Activated naive CD4-positive, alpha-beta T cell treated with anti-CD3 and anti-CD28 coated beads, Interleukin-2, amount 50 U/mL, for 72 hours (primary cell): ENCODE data around the gene SLCO1C1. TPM values are rescaled to one million over a fixed set of nuclear protein-coding genes. Genes with fewer than 3 reads are reported as not detected.
"Not testable (repeated sequence)": the region's sequence is repeated elsewhere in the genome, so short reads cannot be mapped to it uniquely, and the experiment has no call there.

Experiments used
- ATAC-seq, 2 donors: fragments of 150-1000 bp; cut with Tn5 transposase; 2 replicates each; pipeline ENCODE4 v1.10.0; 2021; ENCODE audit warnings: mild to moderate bottlenecking in 2 of 2, moderate library complexity in 2 of 2
- DNase-seq, 2 donors: peaks; one replicate each; pipeline ENCODE4 v3.0.0; 2021 to 2022; ENCODE audit warnings: low spot score in 2 of 2
- H3K27ac Mint-ChIP-seq, 2 donors: one replicate each; pipeline ENCODE4 v1.8.0; 2022; ENCODE audit warnings: mild to moderate bottlenecking in 2 of 2, mixed read lengths in 2 of 2
- H3K36me3 Mint-ChIP-seq, 2 donors: one replicate each; pipeline ENCODE4 v1.8.0; 2022; ENCODE audit warnings: mixed read lengths in 2 of 2
- H3K9me3 Mint-ChIP-seq, 2 donors: one replicate each; pipeline ENCODE4 v1.8.0; 2022; ENCODE audit warnings: mixed read lengths in 2 of 2
- total RNA-seq, 2 donors: library from RNA; stranded (reverse); gene quantifications; one replicate each; pipeline ENCODE4 v1.2.3, GENCODE V29; 2022

SLCO1C1 gene
- total RNA-seq, 2 donors from 2014 or later, result not detected

DNA sequence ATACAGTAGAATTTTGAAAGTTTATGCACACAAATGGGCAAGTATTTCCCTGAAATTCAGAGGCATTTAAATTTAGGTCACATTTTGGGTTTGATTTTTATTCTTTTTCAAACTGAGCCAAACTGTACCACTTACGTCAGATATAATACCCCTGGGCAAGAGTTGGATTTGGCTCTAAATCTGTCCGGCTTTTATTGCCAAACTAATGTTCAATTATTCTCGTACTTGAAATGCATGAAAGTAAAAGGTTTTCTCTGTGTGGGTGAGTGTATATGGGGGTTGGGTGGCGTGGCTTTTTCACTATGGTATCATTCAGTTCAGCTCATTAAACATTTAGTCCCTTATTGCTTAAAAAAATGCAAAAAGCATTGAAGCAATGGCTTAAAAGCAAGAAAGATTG lies 55.9 kb downstream of the SLCO1C1 start:
- no peaks in the 10 kb centered on the region for H3K36me3 Mint-ChIP-seq
- ATAC-seq (no peak), DNase-seq (no peak)
- no peak overlapping the region for H3K27ac Mint-ChIP-seq
- H3K9me3 Mint-ChIP-seq, result peaks cover 8 to 10% of the 10 kb centered on the region in 2 donors

DNA sequence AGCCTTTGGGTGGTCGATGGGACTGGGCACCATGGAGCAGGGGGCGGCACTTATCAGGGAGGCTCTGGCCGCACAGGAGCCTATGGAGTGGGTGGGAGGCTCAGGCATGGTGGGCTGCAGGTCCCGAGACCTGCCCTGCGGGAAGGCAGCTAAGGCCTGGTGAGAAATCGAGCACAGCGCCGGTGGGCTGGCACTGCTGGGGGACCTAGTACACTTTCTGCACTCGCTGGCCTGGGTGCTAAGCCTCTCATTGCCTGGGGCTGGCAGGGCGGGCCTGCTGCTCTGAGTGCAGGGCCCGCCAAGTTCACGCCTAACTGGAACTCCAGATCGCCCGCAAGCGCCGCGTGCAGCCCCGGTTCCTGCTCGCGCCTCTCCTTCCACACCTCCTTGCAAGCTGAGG lies 82.3 kb downstream of the SLCO1C1 start:
- Mint-ChIP-seq H3K9me3 (peaks cover 0 to 12% of the 10 kb centered on the region in 2 donors), H3K36me3 (no peaks in the 10 kb centered on the region), H3K27ac (no peak overlapping the region)
- DNase-seq, result no peak
- no peak for ATAC-seq

DNA sequence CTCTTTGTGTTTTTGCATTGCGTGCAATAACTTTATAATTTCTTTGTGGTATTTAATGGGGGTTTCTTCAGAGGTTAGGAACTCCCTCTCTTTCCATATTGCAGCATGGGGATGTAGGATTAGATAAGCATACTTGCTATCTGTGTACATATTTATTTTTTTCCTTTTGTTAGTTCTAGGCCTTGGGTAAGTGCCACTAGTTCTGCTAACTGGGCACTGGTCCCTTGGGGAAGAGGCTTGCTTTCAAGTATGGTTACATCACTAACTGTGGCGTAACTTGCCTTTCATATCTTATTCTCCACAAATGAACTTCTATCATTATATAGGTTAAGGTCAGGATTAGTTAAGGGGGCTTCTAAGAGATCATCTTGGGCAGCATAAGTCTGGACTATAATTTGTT lies 83.8 kb downstream of the SLCO1C1 start:
- ATAC-seq, result no peak
- no peaks in the 10 kb centered on the region for H3K36me3 Mint-ChIP-seq

DNA sequence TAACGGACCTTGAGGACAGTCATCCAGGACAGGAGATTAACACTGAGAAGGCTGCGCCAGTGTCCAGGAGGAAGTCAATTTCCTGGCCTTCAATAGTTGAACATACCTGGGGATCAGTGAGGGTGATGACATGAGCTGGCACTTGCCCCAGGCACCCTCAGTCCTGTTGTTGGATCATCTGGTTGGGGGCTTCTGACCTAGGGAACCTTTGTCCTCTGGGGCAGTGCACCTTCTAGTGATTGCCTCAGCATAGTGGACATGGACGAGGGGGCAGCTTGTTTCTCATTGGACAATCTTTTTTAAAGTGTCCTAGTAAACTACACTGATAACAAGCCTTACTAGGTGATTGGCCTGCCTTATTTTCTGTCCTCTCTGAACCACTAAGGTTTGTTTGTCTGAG lies 84.8 kb downstream of the SLCO1C1 start:
- peaks cover 0 to 12% of the 10 kb centered on the region in 2 donors for H3K9me3 Mint-ChIP-seq
- ATAC-seq, result not testable (repeated sequence)

More for the DNA sequence above, 83.8 kb downstream of the SLCO1C1 start:
- peaks cover 0 to 12% of the 10 kb centered on the region in 2 donors for H3K9me3 Mint-ChIP-seq
- DNase-seq, result no peak
- no peak overlapping the region for H3K27ac Mint-ChIP-seq

DNA sequence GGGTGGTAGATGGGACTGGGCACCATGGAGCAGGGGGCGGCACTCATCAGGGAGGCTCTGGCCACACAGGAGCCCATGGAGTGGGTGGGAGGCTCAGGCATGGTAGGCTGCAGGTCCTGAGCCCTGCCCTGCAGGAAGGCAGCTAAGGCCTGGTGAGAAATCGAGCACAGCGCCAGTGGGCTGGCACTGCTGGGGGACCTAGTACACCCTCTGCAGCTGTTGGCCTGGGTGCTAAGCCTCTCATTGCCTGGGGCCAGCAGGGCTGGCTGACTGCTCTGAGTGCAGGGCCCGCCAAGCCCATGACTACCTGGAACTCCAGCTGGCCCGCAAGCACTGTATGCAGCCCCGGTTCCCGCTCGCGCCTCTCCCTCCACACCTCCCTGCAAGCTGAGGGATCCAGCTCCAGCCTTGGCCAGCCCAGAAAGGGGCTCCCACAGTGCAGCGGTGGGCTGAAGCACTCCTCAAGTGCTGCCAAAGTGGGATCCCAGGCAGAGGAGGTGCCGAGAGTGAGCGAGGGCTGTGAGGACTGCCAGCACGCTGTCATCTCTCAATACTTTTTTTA lies 88.7 kb downstream of the SLCO1C1 start:
- ATAC-seq, H3K9me3 Mint-ChIP-seq, H3K36me3 Mint-ChIP-seq, H3K27ac Mint-ChIP-seq, DNase-seq: not testable (repeated sequence)

More for the DNA sequence above, 84.8 kb downstream of the SLCO1C1 start:
- not testable (repeated sequence) for H3K27ac Mint-ChIP-seq, DNase-seq, H3K36me3 Mint-ChIP-seq

DNA sequence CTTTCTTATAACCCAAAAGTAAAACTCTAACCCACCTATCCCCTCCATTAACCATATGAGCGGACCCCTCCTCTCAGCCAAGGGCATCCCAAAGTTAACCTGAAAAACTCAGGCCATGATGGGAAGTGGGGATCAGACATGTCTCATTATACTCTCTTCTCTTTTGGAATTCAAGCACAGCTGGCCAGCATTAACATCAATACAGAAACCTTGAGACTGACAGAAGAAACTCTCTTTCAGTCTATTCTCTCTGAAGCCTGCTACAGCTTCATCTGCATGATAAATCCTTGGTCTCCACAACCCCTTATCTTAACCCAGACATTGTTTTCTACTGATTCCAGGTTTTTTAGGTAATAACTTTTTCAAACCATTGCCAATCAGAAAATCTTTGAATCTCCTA lies 97.8 kb downstream of the SLCO1C1 start:
- ATAC-seq, result no peak
- no peak for DNase-seq
- Mint-ChIP-seq H3K36me3 (no peaks in the 10 kb centered on the region), H3K27ac (no peak overlapping the region), H3K9me3 (peaks cover 8 to 10% of the 10 kb centered on the region in 2 donors)

DNA sequence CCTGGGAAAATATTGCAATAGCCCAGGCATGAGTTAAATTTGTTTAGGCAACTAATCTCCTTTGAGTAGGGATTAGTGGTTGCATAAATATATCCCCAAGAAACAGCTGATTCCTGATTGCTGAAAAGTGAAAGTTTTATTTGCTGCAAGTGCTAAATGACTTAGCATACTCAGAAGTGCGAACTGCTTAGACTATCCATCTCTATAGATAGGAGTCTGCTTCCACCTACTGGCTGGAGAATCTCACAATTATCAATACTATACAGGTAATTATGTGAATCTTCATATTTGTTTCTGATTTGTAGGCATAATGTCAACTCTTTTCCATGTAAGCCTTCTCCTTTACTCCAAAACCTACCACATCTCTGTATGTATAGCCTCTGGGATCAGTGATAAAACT lies 103.4 kb downstream of the SLCO1C1 start:
- no peak for ATAC-seq
- no peak for DNase-seq
- H3K36me3 Mint-ChIP-seq, result no peaks in the 10 kb centered on the region

DNA sequence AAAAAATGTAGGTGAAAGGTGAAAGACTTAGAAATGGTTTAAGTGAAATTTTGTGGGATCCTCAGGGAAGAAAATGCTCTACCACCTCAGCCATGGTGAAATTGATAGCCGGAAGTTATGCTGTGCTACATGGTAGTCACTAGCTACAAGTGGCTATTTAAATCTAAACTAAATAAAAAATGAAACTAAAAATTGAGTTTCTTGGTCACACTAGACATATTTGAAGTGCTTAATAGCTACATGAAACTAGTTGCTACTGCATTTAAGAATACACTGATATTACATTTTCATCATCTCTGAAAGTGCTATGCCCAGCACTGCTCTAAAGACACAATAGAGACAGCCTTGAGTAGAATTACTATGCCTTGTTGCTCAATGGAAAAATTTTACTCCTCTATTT lies 105.0 kb downstream of the SLCO1C1 start:
- no peaks in the 10 kb centered on the region for H3K36me3 Mint-ChIP-seq
- no peaks in the 10 kb centered on the region for H3K9me3 Mint-ChIP-seq
- DNase-seq, result no peak
- no peak for ATAC-seq
- H3K27ac Mint-ChIP-seq, result no peak overlapping the region

More for the DNA sequence above, 103.4 kb downstream of the SLCO1C1 start:
- Mint-ChIP-seq H3K27ac (no peak overlapping the region), H3K9me3 (peaks cover 0 to 3% of the 10 kb centered on the region in 2 donors)

DNA sequence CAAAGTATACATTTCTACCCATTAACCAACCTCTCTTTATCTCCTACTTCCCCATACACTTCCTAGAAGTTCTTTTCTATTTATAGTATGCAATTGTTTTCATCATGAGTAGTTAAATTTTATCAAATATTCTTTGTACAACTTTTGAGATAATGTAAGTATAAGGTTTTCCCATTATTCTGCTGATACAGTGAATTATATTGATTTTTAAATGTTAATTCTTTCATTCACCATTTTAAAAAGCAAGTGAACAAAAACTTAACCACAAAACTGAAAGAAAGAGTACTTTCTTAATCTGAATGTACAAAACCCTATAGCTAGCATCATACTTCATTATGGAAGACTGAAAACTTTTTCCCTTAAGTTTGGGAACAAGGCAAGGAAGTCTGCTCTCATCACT lies 105.9 kb downstream of the SLCO1C1 start:
- Mint-ChIP-seq H3K9me3 (no peaks in the 10 kb centered on the region), H3K36me3 (no peaks in the 10 kb centered on the region), H3K27ac (no peak overlapping the region)
- no peak for DNase-seq
- no peak for ATAC-seq

Other genes starting within 250 kb of the SLCO1C1 start
- gene SLCO1B3, start 115.4 kb downstream of the SLCO1C1 start, total RNA-seq, result not detected